HG02970 (cell line): ENCODE measurements around the gene ANP32E.
A peak's percentile ranks its signal among the peaks of the same experiment; 100 is the strongest.
"Not testable (repeated sequence)": the region's sequence is repeated elsewhere in the genome, so short reads cannot be mapped to it uniquely, and the experiment has no call there.

Experiments
- ATAC-seq: cut with Tn5 transposase; IDR thresholded peaks from one replicate; pipeline ENCODE4 v1.9.1; 2021; ENCODE audit warnings: mild to moderate bottlenecking, moderate library complexity, moderate number of reproducible peaks; ENCODE audit not compliant: unreplicated experiment, low FRiP score

Gene ANP32E

DNA sequence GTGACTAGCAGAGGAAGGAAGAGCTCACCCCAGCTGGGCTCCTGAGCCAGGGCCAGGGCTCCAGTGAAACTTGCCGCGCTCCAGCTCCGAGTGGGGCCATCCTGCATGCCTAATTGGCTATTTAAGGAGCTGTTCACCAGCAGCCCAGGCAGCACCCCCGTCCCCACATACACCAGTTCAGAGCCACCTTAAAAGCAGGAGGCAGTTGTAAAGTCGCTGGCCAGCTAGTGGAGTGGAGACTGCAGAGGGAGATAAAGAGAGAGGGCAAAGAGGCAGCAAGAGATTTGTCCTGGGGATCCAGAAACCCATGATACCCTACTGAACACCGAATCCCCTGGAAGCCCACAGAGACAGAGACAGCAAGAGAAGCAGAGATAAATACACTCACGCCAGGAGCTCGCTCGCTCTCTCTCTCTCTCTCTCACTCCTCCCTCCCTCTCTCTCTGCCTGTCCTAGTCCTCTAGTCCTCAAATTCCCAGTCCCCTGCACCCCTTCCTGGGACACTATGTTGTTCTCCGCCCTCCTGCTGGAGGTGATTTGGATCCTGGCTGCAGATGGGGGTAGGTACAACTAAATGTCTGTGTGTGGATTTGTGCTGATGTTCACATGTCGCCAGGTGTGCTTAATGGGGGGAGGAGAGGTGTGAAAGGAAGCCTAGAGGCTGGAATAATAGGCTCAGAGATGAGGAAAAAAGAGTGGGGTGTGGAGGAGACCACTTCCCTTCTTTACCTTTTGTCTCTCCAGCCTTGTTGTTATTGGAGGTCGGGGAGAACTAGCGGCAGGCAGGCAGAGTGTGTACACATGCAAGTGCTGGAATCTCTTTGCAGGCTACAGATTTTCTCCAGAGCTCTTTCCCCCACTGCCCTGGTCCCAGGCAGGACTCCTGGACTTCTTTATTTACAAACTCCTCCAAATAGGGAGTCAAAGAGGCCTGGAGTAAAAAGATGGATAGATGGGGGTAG, 22.0 kb upstream of the ANP32E start, which contains the start of gene CA14:
Gene CA14 (plus strand): TSS at position 151 of the 962 bp plus-strand sequence. CDS start 355 bp downstream, at position 506.
- no peak for ATAC-seq

DNA sequence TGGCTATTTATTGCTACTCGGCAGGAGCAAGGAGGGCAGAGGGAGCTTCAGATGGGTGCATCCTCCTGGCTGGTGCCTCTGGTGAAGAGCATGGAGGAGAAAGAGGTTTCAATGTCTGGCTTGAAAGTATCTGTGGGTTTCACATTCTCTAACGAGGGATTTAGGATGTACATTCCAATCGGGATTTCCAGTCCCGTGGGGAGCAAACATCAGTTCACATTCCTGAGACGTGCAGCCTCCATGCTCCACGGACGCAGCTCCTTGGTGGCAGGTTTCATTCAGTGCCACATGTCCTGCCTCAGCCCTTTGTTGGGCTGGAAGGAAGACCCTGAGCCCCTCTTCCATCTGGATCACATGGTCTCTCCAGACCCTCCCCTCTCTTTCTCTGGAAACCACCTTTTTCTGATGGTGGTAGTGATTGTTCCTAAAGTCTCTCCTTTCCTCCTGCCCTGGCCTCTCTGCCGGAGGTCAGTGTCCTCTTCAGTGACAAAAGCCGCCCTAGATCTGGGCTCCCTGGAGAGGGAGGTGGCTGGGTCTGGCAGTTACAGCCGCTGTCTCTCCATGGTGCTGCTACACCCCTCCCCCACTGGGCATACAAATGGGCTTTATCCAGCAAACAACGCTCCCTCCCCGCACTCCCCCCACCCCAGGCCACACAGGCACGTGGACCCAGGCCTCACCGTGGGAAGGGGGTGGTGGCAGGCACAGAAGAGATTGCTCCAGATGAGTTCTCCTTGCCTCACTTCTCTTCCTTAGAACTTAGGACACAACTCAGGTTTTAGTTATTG, 20.8 kb upstream of the ANP32E start:
- no peak for ATAC-seq

- no peak for ATAC-seq
Observed at GRCh38 chr1:150256198-150256553, 20.3 kb upstream of the ANP32E start.

GRCh38 chr1:150249936-150250335, 14.0 kb upstream of the ANP32E start:
- ATAC-seq, result no peak

- no peak for ATAC-seq
Observed at GRCh38 chr1:150243003-150243402, 7.1 kb upstream of the ANP32E start.

- no peak for ATAC-seq
Observed at GRCh38 chr1:150237746-150238145, 1.8 kb upstream of the ANP32E start.

- not testable (repeated sequence) for ATAC-seq
Observed at GRCh38 chr1:150237176-150237575, 1.3 kb upstream of the ANP32E start.

DNA sequence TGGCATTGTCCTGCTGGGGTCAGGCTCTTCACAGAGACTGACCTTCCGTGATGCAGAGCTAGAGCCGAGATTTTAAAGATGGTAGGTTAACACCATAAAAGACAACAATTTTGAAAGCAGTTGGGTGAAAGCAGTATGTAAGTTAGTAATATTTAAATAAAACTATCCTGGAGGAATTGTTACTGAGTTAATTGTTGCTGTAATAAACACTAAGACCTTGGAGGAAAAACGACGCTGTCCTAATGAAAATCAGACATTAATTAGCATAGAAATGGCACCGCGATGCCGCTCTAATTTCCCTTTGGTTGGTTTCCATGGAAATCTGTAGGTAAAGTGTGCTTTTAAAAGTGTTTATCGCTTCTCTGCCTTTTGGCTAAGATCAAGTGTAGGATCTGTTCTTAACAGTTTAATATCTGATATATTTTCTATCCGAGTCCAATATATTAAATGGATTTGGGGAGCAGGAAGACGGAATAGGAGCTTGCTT, 745 bp upstream of the ANP32E start:
- ATAC-seq, result no peak

DNA sequence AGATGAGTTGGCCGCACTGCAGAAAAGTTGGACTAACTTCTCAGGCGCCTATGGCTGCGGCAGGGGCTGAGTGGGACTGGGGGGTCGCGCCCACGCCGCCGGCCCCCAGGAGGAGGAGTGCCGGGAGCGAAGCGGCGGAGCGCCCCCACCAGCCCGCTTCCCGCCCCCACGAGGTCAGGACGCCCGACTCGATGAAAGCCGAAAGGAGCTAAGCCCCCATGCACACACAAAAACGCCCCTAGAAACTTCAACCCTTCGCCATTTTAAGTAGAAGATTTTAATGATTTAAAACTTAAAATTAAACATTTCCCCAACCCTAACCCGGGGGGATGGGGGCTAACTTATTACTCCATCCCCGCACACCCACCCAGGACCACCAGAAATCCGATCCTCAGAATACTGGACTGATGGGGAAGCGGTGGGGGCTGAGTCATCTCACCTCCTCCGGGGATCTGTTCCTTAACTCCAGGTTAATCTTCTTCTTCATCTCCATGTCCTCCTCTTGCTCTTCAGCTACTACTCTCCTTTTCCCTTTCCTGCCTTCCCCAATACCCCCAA, 539 bp downstream of the ANP32E start:
- ATAC-seq, result no peak

DNA sequence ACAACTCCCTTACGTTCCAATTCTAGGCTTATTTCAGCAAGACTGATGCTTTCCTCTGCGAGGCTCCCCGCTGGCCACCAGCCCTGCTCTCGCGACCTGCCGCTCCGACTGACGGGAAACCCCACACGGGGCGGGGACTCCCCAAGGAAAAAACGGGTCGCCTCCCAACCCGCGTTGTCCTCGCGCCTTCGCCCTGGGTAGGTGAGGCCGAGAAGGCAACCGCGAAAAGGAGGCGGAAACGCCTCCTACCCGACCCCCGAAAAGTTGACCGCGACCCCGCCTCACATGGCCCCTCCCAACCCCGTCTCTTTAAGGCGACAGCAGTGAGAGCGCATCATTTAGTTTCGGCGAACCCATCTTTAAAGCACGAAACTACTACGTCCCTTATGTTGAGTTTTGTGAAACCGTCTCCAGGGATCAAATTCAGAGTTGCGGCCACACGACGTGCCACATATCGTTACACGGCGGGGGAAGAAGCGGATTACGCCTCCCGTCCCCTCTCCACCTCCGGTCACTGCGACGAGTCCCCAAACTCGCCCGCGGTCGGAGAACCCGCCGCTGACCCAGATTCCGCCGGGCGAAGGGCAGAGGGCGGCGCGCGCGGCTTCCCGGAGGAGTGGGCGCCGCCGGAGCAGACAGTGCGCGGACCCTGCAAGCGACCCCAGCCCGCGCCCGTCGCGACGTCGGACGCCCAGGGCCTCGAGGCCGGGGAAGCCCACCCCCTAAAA, 1.2 kb downstream of the ANP32E start:
- peak; percentile 52 for ATAC-seq

DNA sequence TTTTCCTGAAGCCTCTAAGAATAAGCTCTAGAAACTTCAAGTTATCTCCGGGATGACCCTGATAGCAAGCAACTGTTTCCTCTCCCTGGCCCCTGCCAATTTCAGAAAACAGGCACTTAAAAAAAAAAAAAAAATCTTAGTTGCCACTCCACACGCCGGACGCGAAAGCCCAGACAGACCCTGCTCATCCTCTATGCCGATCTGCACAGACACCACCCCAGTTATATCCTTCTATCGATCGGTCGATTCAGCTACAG, 1.7 kb downstream of the ANP32E start:
- ATAC-seq, result no peak

GRCh38 chr1:150233359-150234308, 2.3 kb downstream of the ANP32E start:
- no peak for ATAC-seq

GRCh38 chr1:150232921-150233320, 3.0 kb downstream of the ANP32E start:
- ATAC-seq, result not testable (repeated sequence)

DNA sequence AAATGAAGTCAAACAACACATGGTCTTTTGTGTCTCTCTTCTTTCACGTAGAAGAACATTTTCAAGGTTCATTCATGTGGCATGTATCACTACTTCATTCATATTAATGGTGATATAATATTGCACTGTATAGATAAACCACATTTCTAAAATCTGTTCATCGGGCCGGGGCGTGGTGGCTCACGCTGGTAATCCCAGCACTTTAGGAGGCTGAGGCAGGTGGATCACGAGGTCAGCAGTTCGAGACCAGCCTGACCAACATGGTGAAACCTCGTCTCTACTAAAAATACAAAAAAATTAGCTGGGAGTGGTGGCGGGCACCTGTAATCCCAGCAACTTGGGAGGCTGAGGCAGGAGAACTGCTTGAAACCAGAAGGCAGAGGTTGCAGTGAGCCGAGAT, 7.7 kb downstream of the ANP32E start:
- ATAC-seq, result not testable (repeated sequence)

GRCh38 chr1:150227228-150227627, 8.7 kb downstream of the ANP32E start:
- no peak for ATAC-seq

GRCh38 chr1:150226486-150226885, 9.4 kb downstream of the ANP32E start:
- ATAC-seq, result no peak

- ATAC-seq, result no peak
Observed at GRCh38 chr1:150225546-150225945, 10.4 kb downstream of the ANP32E start.

GRCh38 chr1:150224983-150225382, 10.9 kb downstream of the ANP32E start:
- ATAC-seq, result no peak

DNA sequence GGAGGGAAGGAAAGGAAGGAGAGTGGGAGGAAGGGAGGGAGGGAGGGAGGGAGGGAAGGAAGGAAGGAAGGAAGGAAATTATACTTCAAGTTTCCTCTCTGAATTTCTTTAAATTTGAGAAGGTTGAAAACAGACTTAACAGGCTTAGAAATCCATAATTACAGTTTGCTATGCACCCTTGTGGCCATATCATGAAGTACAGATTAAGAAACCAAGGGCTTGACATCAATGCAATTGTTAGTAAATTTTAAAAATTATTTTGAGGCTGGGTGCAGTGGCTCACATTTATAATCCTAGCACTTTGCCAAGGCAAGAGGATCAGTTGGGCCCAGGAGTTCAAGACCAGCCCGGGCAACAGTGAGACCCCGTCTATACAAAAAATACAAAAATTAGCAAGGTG, 14.4 kb downstream of the ANP32E start:
- ATAC-seq, result no peak
